HFFc6 (cell line): ENCODE measurements around the gene ASIC2. TPM values are rescaled to one million over a fixed set of nuclear protein-coding genes. Genes with fewer than 3 reads are reported as not detected.

Experiments
- DNase-seq: peaks from one replicate; pipeline ENCODE4 v3.0.0-alpha.2; 2018
- H3K27ac Mint-ChIP-seq: 2 replicates; pipeline ENCODE4 v1.8.0; 2020; ENCODE audit warnings: mild to moderate bottlenecking, mixed read lengths
- H3K27me3 Mint-ChIP-seq: 2 replicates; pipeline ENCODE4 v1.8.0; 2021; ENCODE audit warnings: mild to moderate bottlenecking, moderate library complexity, mixed read lengths; ENCODE audit not compliant: insufficient read depth
- H3K36me3 Mint-ChIP-seq: 2 replicates; pipeline ENCODE4 v1.8.0; 2021; ENCODE audit warnings: low read depth, mixed read lengths
- H3K4me1 Mint-ChIP-seq: 2 replicates; pipeline ENCODE4 v1.8.0; 2020; ENCODE audit warnings: low read depth, mixed read lengths
- H3K4me3 Mint-ChIP-seq: 2 replicates; pipeline ENCODE4 v1.8.0; 2020; ENCODE audit warnings: mild to moderate bottlenecking, moderate library complexity, mixed read lengths
- H3K9me3 Mint-ChIP-seq: 2 replicates; pipeline ENCODE4 v1.8.0; 2020; ENCODE audit warnings: mild to moderate bottlenecking, mixed read lengths
- CTCF ChIP-seq: fragments of 200-600 bp; sonication (generic); IDR thresholded peaks from 2 replicates; pipeline ENCODE4 v1.5.0; 2021; ENCODE audit warnings: antibody characterized with exemption, mild to moderate bottlenecking
- long read RNA-seq: library from polyadenylated mRNA; unstranded; transcript quantifications from one replicate; pipeline ENCODE4 v2.0.0, GENCODE V29; 2019
- total RNA-seq, 6 experiments: library from RNA; stranded (reverse); fragmentation: NEBNext Ultra II Directional; extraction: Animal tissue kit (Norgen Biotek cat#: 25700); gene quantifications; 2 replicates in 1 of 6; 3 replicates in 5 of 6; pipeline ENCODE4 v1.2.3, GENCODE V29; 2021

Gene ASIC2
- not detected for total RNA-seq
- long read RNA-seq = 0 reads

- no peak for TF ChIP-seq CTCF
- Mint-ChIP-seq H3K4me1 (no peaks in the 10 kb centered on the region), H3K27ac (no peak within 1 kb of the TSS), H3K36me3 (no peaks in the 10 kb centered on the region; the same call in 1 of the 2 replicates), H3K27me3 (peaks cover 24% of the 10 kb centered on the region), H3K4me3 (no peak within 1 kb of the TSS), H3K9me3 (peaks cover 16% of the 10 kb centered on the region; the same call in 1 of the 2 replicates)
- no peak for DNase-seq
These were observed at the start of gene ASIC2 for GRCh38 chr17:33292981-33293867. TSS of gene ASIC2 (minus strand) at chr17:33293295.

- H3K27me3 Mint-ChIP-seq = no peaks in the 10 kb centered on the region
These were observed 48.9 kb upstream of the ASIC2 start for GRCh38 chr17:33342025-33342424.

GRCh38 chr17:33338242-33338641 is 45.1 kb upstream of the ASIC2 start:
- Mint-ChIP-seq H3K36me3 (no peaks in the 10 kb centered on the region; the same call in 1 of the 2 replicates), H3K9me3 (peaks cover 38% of the 10 kb centered on the region), H3K4me1 (no peaks in the 10 kb centered on the region), H3K4me3 (no peak overlapping the region), H3K27me3 (no peaks in the 10 kb centered on the region), H3K27ac (no peak overlapping the region)
- no peak for DNase-seq
- TF ChIP-seq CTCF = no peak

More at GRCh38 chr17:33342025-33342424, 48.9 kb upstream of the ASIC2 start:
- Mint-ChIP-seq H3K9me3 (peaks cover 23% of the 10 kb centered on the region), H3K36me3 (no peaks in the 10 kb centered on the region; the same call in 1 of the 2 replicates), H3K4me3 (no peak overlapping the region), H3K27ac (no peak overlapping the region), H3K4me1 (no peaks in the 10 kb centered on the region)
- DNase-seq = no peak
- TF ChIP-seq CTCF = no peak

- Mint-ChIP-seq H3K4me3 (no peak overlapping the region), H3K4me1 (no peaks in the 10 kb centered on the region), H3K27ac (no peak overlapping the region), H3K27me3 (no peaks in the 10 kb centered on the region), H3K36me3 (no peaks in the 10 kb centered on the region; the same call in 1 of the 2 replicates), H3K9me3 (peaks cover 41% of the 10 kb centered on the region)
- DNase-seq = no peak
- no peak for TF ChIP-seq CTCF
These were observed 42.5 kb upstream of the ASIC2 start for GRCh38 chr17:33335491-33336173.

GRCh38 chr17:33334703-33335102 is 41.6 kb upstream of the ASIC2 start:
- Mint-ChIP-seq H3K27me3 (no peaks in the 10 kb centered on the region), H3K4me1 (no peaks in the 10 kb centered on the region), H3K4me3 (no peak overlapping the region), H3K36me3 (no peaks in the 10 kb centered on the region; the same call in 1 of the 2 replicates), H3K9me3 (peaks cover 48% of the 10 kb centered on the region), H3K27ac (no peak overlapping the region)
- no peak for TF ChIP-seq CTCF
- DNase-seq = no peak
